GM19238 (cell line): ENCODE data around the gene SARNP.

ENCODE experiments used
- DNase-seq: peaks from one replicate; pipeline ENCODE4 v3.0.0; 2011; ENCODE audit warnings: low spot score; ENCODE audit not compliant: insufficient read length

SARNP gene

DNA sequence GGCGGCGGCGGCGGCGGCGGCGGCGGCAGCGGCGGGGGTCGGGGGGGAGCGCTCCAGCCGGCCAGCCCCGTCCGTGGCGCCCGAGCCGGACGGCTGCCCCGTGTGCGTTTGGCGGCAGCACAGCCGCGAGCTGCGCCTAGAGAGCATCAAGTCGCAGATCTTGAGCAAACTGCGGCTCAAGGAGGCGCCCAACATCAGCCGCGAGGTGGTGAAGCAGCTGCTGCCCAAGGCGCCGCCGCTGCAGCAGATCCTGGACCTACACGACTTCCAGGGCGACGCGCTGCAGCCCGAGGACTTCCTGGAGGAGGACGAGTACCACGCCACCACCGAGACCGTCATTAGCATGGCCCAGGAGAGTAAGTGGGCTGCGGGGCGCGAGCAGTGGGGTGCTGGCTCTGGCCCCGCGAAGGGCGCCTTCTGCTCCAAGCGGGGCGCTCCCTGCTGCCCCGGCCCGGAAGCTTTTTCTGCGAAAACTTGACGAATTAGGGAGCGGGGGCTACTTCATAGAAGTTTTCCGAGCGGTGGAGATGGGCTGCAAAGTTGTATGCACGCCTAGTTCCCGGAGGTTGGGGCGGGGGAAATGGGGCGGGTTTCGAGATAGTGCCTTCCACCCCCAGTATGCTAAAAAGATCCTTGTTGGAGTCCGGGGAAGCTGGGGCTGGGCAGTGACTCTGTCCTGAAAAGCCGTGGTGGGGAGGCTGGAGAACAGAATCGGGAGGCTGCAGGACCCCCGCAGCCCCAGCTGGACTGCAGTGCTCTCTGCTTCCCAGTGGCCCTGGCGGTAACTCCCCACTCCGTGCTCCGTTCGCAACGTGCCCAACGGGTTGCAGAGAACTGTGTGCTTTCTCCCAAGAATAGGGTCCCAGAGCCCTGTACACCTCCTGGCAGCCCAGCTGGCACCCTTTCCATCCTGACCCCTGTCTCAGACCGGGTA lies 73.9 kb downstream of the SARNP start:
- DNase-seq, result no peak

DNA sequence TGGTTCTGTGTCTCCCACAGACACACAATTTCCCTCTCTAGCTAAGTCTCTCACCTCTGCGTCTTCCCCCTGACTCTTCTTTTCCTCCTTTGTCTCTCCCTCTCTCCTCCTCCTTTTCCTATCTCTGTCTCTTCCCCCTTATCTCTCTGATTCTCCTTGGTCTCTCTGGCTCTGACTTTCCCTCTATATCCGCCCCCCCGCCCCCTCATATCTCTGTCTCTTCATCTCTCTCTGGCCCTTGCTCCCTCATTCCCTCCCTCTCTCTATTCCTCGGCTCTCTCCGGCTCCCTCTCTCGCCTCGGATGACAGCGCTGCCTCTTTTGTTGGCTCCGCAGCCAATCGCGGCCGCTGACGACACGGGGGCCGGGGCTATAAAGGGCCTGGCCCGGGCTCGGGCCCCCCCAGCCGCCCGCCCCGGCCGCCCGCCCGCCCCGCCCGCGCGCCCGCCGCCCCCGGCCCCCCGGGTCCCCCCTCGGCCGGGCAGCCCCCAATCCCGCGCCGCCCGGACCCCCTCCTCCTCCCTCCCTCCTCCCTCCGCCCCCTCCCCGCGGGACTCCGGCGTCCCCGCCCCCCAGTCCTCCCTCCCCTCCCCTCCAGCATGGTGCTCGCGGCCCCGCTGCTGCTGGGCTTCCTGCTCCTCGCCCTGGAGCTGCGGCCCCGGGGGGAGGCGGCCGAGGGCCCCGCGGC lies 74.7 kb downstream of the SARNP start, which contains the start of gene GDF11:
TSS of gene GDF11 (plus strand) at position 404 of the 687 bp plus-strand sequence. CDS start at position 599, 195 bp downstream.
- peak; percentile 72 for DNase-seq

GRCh38 chr12:55741931-55742680 lies 75.4 kb downstream of the SARNP start:
- no peak for DNase-seq

DNA sequence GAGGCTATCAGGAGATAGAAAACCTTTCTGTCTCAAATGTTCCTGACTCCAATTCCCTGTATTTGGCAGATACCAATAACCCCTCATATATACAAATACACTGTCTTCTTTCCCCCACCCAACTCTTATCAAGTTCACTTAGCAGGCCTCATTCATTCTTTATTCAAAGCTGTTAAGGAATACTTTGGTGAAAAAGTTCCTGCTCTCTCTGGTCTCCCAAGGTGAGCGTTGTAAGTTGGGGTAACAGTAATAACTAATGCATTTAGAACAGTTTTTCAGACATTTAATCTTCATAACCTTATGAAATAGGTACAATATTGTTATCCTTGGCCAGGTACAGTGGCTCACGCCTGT lies 78.5 kb downstream of the SARNP start:
- DNase-seq, result no peak

DNA sequence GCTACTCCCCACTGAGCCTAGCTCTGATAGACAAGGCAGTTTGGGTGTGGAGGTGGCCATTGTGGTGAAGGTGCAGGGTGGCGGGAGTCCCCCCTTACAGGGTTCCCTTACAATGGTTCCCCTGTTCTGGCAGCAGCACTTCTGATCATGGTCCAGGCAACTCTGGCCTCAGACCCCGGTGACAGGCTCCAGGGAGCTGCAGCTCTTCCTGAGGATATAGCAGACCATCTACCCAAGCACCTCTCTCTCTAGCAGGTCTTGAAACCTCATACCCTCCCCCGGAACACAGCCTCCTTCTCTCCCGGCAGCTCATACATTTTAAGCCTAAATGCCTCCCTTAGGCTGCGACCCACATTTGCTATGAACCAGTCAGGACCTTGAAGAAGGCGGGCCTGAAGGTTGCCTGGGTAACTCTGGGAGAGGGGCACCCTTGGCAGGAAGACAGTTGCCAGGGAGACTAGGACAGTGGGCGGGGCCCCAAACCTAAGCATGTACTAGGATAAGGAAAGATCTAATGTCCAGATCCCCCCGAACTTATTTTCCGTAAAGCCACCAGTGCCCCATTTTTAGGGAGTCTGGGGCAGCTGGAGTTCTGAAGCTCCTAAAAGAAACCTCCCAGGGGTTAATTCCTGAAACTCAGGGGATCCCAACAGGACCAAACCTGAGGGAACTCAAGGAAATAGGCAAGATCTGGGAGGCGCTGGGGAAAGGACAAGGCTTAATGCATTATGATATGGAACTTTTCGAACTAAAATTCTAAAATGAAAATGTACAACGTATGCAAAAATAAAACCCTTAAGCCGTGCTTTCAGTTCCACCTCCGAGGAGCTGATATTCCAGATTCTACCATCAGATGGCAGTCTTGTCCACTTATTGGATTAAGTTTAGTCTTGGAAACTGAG lies 79.2 kb downstream of the SARNP start:
- peak; percentile 85 for DNase-seq

GRCh38 chr12:55737581-55738122 lies 79.9 kb downstream of the SARNP start:
- DNase-seq, result no peak

- no peak for DNase-seq
These were observed 80.5 kb downstream of the SARNP start for GRCh38 chr12:55736780-55737580.

DNA sequence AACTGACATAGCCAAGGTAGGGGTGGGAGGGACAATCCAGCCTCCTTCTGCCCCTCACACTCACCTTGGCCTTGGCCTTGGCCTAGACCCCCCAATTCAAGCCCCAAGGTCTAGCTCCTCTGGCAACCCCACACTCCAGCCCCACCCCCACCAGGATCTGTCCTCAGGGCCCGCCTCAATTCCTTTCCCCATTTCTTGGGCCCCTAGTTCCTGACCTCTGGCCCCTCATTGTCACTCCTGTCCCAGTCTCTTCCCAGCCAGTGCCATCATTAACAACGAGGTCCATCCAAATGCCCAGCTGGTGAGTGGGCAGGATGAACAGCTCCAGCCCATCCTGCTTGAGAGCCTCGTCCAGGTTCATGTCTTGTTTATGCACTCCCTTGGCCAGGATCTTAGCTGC lies 81.4 kb downstream of the SARNP start:
- no peak for DNase-seq

DNA sequence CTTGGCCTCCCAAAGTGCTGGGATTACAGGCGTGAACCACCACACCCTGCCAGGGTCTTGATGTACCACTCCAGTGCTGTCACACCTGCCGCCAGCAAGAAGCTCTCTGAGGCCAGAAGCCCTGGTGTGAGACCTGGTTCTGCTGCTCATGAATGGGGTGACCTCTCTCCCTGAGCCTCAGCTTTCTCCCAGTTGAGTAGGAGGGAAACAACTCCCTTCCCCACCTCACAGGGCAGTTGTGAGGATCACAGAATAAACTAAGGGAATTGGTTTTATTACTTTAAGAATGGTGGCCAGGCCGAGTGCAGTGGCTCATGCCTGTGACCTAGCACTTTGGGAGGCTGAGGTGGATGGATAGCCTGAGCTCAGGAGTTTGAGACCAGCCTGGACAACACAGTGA lies 82.9 kb downstream of the SARNP start:
- no peak for DNase-seq

DNA sequence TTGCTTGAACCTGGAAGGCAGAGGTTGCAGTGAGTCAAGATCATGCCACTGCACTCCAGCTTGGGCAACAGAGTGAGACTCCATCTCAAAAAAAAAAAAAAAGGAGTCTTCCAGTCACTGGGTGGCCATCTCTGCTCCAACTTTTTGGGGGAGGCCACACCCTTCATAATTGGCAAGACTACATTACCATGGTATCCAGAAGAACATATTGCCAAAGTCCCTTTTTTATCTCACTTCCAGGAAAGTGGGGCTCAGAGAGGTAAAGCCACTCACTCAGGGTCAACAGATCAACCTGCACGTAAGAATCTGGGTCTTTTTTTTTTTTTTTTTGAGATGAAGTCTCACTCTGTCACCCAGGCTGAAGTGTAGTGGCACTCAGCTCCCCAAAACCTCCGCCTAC lies 83.7 kb downstream of the SARNP start:
- no peak for DNase-seq

DNA sequence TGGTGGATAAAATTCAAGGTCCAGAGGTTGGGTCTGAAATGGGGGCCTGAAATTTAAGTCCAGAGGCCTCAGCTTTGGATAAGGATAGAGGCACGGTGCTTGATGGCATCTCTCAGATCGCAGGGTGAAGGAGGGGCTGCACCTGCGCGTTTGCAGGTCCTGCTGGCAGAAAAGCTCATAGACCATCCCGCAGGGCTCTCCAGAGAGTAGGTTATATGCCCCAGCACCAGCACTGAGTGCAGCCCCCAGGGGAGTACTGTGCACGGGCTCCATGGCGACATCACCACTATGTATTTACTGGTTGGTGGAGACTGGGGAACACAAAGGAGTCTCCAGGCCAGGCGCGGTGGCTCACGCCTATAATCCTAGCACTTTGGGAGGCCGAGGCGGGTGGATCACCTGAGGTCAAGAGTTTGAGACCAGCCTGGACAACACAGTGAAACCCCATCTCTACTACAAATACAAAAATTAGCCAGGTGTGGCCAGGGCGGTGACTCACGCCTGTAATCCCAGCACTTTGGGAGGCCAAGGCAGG lies 84.4 kb downstream of the SARNP start:
- DNase-seq, result no peak

DNA sequence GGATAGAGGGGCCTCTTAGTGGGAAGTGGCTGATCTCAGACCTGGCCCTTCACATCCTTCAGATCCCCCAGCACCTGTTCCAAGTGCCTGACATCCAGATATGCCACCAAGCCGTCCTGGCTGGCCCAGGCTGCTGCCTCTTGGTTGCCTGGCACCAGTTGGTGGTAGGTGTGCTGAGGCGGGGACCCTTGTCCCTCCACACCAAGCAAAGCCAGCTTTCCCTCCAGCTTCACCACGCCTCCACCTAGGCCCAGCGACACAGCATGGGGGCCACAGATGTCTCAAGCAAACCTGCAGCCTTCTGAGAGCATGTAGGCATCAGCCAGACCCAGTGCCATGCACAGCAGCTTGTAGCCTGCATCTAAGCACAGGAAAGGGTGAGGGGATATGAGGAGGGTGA lies 85.2 kb downstream of the SARNP start:
- no peak for DNase-seq

DNA sequence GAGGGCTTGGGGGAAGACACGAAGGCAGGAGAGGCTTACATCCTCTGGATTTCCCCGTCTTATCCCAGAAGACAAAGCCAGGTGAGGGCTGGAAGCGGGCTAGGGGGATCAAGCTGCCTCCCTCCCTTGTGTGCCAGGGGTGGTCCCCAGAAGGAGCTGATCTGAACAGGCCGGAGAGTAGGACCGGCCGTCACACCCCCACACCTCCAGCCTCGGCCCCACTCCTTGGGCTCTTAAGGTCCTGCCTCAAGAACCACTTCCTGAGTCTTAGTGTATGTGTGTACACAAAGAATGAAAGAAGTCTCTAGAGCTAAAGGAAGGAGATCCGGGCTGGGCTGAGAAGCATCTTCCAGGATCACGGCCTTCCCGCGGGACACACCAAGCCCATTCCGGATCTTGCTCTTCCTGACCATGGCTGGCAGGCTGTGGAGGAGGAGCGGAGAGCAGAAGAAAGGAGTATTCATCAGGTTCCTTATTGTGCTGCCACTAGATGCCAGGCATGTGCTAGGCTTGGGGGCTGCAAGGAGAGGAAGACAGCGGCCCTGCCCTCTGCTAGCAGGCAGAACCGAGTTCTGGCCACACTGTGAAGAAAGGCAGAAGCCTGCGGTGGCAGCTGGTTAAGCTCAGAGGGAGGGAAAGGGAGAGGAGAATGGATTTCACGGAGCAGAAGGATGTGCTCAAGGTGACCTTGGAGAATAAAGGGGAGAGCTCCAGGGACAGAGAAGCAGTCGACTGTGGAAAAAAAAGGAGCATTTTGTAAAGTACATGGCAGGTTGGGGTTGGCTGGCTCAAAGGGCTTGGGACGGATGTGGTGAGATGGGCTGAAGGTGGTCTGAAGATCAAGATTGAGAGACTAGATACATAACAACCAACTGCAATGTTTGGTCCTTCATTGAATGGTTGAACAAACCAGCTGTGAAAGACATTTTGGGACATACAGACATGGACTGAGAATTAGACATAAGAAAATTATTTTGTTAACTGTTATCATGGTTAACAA lies 87.4 kb downstream of the SARNP start:
- no peak for DNase-seq

DNA sequence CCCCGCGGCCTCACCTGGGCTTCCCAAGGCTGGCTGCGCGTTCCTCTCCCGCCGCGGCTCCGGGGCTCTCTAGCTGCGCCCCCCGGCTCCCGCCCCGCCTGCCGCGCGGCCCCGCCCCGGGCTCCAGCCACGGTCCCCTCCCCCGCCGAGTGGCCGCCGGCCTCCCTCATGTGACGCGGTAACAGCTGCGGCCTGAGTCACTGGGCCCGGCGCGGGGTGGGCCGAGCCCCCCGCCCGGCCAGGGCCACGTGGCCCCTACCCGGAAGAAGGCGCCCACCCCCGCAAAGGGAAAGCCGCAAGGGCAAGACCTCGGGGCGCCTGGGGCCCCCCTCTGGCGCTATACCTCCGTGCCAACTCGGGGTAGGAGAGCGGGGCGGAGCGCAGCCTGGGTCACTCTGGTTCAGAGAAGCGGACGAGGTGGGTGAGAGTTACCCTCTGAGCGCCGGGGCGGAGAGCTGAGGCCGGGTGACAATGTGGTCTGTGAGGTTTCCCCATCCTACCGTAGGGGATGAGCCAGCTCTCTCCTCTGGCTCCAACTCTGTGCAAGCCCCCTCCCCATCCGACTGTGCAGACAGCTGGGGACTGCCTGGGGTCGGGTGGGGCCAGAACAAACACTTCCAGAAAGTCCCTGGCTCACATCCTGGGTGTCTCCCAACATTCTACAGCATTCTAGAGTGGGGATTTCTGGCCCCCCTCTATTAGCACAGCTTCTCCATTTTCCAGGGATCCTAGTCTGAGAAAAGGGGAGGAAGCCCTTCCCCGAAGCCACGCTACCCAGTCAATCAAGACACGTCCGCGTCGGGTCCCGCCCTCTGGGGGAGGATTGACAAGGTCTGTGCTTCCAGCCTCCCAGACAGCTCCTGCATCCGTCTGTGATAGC lies 88.3 kb downstream of the SARNP start, which contains the start of gene CD63:
TSS of gene CD63 (minus strand) at position 71 of the 880 bp plus-strand sequence. CDS start 668 bp downstream, outside the sequence.
- peak; percentile 91 for DNase-seq

DNA sequence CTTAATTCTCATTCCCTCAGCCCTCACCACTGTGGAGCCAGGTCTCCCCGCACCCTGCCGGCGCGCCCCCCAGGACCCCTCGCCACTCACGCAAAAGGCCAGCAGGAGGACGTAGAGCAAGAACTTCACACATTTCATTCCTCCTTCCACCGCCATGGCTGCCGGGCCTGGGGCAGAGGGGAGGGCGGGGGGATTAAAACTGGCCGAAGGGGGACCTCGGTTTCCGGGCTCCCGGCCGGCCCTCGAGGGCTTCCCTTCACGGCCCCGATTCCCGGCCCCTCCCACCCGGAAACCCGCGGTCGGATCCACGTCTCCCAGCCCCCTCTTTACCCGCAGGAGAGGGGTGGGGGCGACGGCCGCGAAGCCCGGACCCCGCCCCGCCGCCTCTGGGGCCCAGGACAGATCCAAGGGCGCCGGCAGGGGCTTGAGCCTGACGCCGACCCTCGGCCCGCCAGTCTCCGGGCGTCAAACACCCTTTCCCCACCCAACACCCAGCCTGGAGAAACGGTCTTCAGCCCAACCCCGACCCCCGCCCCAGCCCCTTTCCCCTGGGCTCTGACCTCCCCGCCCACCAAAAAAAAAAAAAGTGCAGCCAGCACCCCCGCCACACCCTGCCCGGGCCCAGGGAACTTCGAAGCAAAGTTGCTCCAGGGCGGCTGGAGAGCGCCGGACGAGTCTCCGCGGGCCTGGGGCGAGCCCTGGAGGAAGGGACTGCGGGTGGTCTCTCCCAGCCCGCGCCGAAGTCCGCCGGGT lies 89.2 kb downstream of the SARNP start:
- DNase-seq, result no peak

- DNase-seq, result no peak
These were observed 89.8 kb downstream of the SARNP start for GRCh38 chr12:55727643-55728185.
